Mammary epithelial cell (primary cell): ENCODE measurements around the gene IGFBP7.

Experiments used
- EZH2 ChIP-seq: IDR thresholded peaks from 2 replicates; pipeline ENCODE4 v1.6.1; 2012; ENCODE audit warnings: low read length, inconsistent platforms, borderline replicate concordance
- TF ChIP-seq, protein P1 (sequence below), 2 donors: IDR thresholded peaks in 1 of 2; conservative IDR thresholded peaks in 1 of 2; 2 replicates each; pipeline ENCODE4 v1.5.1; 2011 to 2012; ENCODE audit warnings: inconsistent platforms in 2 of 2, low read length in 2 of 2, mild to moderate bottlenecking in 2 of 2, control low read depth in 1 of 2, low read depth in 1 of 2; ENCODE audit not compliant: insufficient read depth in 1 of 2; ENCODE audit errors: extremely low read depth in 1 of 2

GRCh38 chr4:57104706-57105560, 5.3 kb downstream of the IGFBP7 start:
- TF ChIP-seq, protein P1, sequence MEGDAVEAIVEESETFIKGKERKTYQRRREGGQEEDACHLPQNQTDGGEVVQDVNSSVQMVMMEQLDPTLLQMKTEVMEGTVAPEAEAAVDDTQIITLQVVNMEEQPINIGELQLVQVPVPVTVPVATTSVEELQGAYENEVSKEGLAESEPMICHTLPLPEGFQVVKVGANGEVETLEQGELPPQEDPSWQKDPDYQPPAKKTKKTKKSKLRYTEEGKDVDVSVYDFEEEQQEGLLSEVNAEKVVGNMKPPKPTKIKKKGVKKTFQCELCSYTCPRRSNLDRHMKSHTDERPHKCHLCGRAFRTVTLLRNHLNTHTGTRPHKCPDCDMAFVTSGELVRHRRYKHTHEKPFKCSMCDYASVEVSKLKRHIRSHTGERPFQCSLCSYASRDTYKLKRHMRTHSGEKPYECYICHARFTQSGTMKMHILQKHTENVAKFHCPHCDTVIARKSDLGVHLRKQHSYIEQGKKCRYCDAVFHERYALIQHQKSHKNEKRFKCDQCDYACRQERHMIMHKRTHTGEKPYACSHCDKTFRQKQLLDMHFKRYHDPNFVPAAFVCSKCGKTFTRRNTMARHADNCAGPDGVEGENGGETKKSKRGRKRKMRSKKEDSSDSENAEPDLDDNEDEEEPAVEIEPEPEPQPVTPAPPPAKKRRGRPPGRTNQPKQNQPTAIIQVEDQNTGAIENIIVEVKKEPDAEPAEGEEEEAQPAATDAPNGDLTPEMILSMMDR (conservative IDR thresholded peaks at IDR 0.05 in 1 of 2, IDR thresholded peaks at IDR 0.05 in 1 of 2; ENCODE audit: extremely low read depth in 1 of 2, insufficient read depth in 1 of 2, low read depth in 1 of 2, low read length in 2 of 2): no peak
- TF ChIP-seq EZH2: no peak
